Embryonic facial prominence (tissue), 1 donor: ENCODE data around the gene MACROD1.

ENCODE experiments used
- DNase-seq: peaks from one replicate; pipeline ENCODE4 v3.0.0-alpha.2; 2016; ENCODE audit errors: extremely low spot score

The MACROD1 gene

GRCh38 chr11:64093233-64094039, 72.5 kb downstream of the MACROD1 start:
- DNase-seq = no peak

DNA sequence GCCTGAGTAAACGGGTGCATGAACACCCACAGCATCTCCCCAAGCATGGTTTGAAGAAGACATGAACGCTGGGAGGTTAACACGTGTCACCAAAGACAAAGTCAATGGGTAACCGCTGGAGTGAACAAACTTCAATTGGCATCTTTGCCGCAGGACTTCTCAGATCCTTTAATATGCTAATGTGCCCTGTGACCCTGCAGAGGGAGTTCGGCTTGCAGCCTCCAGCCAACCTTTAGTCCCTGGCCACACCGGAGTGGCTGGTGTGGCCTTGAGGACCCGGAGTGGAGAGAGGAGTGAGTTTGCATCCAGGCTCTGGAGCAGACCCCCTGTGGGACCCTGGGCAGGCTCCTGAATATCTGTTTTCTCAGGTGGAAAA, 73.2 kb downstream of the MACROD1 start:
- no peak for DNase-seq

DNA sequence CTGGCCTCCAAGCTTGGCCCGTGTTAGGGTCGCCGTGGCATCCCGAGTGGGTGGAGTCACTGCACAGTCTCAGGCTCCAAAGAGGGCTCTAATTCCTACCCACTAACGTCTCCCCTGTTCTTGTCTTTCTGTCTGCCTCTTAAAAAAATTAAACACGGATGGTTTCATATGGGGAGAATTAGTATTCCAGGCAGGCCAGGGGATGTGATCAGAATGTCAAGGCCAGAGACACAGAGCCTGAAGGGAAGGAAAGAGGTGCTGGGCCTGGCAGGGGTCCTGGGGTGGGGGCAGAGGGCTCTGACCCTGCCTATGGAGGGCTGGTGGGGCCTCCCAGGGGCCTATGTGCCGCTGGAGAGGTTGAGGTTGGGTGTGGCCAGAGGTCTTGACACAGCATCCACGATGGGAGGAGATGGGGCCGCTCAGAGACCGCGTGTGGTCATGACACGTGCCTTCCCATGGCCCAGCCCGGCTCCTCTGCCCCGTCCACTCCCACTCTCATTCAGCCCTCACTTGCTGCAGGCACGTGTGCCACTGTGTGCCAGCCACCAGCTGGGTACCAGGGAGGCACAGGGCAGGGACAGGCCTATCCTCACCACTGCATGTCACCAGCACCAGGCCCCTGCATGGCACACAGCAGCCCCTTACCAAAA, 73.7 kb downstream of the MACROD1 start:
- no peak for DNase-seq

GRCh38 chr11:64090806-64091516, 75.0 kb downstream of the MACROD1 start:
- no peak for DNase-seq

GRCh38 chr11:64089915-64090805, 75.8 kb downstream of the MACROD1 start:
- DNase-seq = no peak

GRCh38 chr11:64089493-64089892, 76.4 kb downstream of the MACROD1 start:
- no peak for DNase-seq

DNA sequence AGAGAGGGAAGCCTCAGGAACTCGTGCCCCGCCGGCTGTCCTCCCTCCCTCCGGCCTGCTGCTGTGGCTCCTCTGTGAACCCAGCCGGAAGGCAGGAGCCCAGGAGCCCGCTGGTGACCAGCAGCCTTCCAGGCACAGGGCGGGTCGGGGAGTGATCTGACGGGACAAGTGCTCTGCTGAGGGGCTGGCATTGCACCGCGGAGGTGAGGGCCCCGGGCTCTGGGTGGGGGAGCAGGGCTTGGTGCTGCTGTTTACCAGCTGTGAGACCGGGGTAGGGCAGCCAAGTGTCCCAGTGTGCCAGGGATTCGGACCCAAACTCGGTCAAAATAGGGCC, 76.9 kb downstream of the MACROD1 start:
- no peak for DNase-seq

DNA sequence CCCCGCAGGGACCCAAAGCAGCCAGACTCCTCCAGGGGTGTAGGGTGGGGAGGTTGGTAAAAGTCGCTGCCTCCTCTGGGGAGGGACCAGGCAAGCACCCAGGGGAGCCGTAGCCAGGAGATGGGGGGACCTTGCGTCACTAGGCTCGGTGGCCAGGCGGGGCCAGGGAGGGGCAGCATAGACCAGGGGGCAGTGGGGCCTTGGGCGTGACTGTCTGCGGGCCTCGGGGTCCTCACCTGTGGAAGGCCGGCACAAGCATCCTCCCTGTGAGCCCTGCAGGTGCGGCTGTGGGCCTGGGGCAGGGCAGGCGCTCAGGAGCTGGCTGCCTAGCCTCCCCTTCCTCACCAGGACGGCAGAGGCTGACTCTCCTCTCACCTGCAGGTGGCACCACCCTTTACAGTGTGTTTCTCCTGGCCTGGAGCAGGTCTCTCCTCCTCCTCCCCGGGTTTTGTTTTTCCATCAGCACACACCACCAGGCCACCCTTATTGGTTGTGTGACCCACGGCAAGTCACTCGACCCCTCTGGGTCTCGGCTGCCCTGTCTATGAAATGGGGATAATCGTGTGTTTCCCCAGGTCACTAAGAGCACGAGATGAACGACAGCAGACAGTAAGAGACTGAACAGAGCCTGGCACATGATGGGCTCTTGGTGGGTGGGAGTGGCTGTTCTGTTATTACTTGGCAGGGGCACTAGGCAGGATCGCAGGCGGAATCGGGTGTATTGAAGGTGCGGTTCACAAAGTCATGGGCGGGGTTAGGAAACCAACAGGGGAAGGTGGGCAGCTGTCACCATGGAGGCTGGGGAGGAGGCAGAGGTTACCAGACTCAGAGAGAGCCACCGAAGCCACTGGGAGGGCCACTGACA, 77.5 kb downstream of the MACROD1 start:
- no peak for DNase-seq

DNA sequence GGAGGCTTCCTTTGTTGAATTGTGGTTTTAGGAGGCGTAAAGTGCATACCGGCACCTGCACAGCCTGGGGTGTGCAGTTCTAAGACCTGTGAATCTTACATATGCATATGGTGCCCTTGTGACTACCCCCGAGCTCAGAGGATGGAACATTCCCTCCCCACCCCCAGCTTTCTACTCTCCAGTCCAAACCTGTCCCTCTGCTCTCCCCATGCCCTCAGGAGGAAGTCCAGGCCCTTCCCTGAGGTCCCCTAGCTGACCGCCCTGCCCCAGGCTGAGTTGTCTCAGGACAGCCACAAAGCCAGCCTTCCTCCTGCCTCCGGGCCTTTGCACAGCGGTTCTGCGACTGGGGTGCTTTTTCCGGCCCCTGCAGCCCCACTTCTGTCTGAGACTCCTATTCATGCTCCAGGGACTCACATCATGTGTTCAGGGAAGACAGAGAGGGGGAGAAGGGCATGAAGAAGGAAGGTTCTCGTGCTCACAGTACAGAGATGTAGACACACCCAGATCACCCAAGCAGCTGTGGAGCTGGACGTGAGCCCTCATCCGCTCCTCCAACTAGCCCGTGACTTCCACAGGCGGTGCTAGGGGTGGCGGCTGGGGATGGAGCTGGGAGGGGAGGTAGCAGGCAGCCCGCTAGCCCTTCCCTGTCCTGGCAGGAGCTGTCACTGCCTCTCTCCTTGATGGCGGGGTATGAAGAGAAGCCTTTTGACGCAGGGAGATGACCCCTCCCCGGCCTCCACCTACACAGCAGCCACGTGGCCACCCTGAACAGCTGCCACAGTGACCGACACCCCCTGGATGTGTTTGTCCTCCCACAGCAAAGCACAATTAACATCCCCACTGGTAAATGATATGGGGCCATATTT, 79.4 kb downstream of the MACROD1 start:
- DNase-seq = no peak

DNA sequence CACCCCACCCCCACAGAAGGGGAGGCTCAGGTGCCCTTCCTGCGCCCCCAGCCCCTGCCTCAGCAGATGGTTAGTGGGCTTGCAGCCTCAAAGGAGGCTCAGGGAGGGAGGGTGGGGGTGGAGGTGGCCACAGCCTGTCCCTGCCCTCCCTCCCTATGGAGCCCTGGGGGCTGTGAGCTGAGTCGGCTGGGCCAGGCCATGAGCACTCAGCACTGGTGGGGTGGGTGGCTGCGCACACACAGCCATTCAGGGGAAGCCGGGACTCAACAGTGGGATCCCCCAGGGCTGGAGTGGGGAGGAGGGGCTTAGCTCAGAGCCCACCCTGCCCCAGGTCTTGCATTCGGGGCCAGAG, 80.0 kb downstream of the MACROD1 start:
- no peak for DNase-seq

- DNase-seq = no peak
Observed at GRCh38 chr11:64084951-64085710, 80.8 kb downstream of the MACROD1 start.

DNA sequence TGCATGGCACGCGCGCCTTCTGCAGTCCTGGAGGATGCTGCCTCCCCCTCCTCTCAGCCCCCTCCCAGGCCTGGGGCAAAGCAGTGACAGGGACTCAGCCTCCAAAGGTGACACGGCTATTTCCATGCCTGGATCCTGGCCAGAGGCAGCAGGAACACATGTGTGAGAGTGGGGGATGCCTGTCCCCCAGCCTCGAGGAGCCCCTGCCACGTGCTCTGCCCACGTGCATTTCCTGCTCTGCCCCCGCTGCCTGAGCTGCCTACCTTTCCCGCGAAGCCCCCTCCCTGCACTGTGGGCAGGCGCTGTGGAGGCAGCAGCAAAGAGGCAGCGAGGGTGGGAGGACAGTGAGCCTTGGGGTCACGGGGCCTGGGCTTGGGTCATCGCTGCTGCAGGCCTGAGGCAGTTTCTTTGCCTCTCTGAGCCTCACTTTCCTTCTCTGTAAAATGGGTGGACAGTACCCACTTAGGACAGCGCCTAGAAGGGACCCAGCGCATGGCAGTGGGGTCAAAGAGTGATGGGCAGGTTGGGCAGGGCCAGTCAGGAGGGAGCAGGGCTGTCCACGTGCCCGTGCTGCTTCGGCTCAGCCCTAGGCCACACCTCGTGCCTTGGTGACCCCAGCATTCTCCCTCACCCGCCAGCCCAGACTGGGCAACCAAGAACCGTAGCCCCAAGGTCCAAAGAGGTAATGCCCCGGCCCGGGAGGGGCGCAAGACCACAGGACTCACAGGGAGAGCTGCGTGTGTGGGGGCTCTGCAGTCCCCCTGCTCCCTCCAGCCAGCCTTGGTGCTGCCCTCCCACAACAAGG, 81.6 kb downstream of the MACROD1 start:
- DNase-seq = no peak

DNA sequence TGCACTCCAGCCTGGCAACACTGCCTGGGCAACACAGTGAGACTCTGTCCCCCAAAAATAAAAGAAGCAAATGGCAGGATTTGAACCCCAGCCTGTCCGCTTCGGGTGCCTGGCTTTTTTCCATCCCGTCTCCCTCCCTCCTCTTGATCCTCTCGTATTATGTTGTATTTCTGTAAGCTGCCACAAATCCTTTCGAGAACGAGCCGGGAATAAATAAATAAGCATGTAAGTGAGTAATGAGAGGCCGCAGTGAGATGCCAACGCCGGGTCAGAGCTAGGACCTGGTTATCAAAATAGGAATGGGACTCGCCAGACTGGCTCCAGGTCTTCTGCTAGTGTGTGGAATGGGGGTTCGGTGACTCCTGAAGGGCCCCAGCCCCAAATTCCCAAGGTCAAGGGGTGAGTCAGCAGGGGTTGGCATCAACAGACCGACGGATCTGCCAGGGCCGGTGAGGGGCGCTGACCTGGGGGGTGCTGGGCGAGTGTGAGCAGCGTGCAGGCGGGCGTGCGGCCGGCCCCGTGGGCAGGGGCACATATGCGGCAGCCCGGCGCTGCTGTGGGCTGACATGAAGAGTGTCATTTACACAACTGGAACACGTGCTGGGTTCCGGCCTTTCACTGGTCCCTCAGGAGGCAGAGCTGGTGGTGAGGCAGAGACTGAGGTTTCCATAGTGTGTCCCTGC, 82.4 kb downstream of the MACROD1 start:
- no peak for DNase-seq

GRCh38 chr11:64081745-64082442, 84.0 kb downstream of the MACROD1 start:
- DNase-seq = no peak

DNA sequence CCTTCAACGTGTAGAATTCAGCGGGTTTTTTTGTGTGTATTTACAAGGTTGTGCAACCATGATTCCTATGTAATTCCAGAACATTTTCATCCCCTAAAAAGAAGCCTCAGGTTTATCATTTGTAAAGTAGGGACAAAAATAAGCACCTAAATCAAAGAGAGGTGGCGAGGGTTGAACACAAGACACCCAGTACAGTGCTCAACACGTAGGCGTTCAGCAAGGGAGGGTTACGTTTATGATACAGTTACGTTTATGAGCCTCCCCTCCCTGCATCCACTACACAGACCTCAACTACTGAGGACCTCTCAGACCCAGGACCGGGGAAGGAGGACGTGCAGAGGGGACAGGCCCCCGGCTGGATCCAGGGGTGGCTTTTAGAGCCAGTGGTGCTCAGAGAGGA, 85.5 kb downstream of the MACROD1 start:
- no peak for DNase-seq

DNA sequence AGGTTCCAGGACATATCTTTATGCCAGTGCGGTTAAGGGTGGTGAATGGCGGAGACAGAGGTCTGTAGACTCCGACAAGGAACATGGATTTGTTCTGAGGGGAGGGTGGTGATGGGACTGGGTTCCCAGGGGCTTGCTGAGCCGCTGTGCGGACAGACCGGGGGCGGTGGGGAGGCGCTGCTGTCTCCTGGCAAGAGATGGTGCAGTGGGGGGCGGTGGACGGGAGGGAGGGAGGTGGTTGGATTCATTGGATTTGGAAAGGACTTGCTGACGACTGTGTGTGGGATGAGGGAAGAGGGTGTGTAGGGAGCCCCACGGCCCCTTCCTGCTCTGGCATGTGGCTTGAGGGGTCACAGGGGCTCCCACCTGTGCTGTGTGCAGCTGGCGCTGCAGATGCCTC, 87.0 kb downstream of the MACROD1 start:
- no peak for DNase-seq

GRCh38 chr11:64078284-64078683, 87.6 kb downstream of the MACROD1 start:
- no peak for DNase-seq
